Nasal cavity respiratory epithelium epithelial cell of viscerocranial mucosa (primary cell): ENCODE measurements around the gene PCYT1A. TPM values are rescaled to one million over a fixed set of nuclear protein-coding genes. Genes with fewer than 3 reads are reported as not detected.

Experiments
- total RNA-seq: library from RNA; depleted of rRNA; stranded (reverse); fragments of >200 nt; gene quantifications from 2 replicates; pipeline ENCODE4 v1.2.3, GENCODE V29; 2014

Gene PCYT1A
- 60.1 and 83.4 TPM in 2 replicates for total RNA-seq

GRCh38 chr3:196287440-196288140, at the start of gene PCYT1A:
Gene PCYT1A (minus strand): TSS chr3:196287726. CDS start chr3:196270531, 17,195 bp downstream.

GRCh38 chr3:196317687-196318467, 30.4 kb upstream of the PCYT1A start, which contains the start of gene DYNLT2B:
Gene DYNLT2B (minus strand): TSS chr3:196318240. CDS start chr3:196318152, 88 bp downstream.

DNA sequence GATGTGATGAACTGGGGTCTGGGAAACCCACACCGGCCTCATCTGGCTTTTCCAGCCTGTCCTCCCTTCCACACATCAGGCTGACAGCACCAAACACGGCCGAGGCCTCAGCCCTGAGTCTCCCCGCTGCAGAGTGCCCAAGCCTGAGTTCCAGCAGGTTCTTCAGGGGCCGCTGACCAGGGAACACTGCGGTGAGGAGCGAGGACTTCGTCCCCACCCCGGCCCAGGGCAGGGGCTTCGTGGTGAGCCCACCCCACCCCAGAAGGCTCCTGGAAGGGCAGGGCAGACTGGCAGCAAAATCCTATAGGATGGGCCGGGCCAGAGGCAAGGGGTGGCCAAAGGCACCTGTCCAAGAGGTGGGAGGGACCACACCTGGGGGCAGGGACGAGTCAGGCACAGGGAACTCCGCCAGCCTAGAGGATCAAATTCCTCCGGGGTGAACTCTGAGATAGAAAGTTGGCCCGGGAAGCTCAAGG, 71.4 kb downstream of the PCYT1A start, which contains the start of gene SLC51A:
SLC51A (plus strand) TSS at position 446 of the 476 bp plus-strand sequence. CDS start 179 bp downstream, outside the sequence.

DNA sequence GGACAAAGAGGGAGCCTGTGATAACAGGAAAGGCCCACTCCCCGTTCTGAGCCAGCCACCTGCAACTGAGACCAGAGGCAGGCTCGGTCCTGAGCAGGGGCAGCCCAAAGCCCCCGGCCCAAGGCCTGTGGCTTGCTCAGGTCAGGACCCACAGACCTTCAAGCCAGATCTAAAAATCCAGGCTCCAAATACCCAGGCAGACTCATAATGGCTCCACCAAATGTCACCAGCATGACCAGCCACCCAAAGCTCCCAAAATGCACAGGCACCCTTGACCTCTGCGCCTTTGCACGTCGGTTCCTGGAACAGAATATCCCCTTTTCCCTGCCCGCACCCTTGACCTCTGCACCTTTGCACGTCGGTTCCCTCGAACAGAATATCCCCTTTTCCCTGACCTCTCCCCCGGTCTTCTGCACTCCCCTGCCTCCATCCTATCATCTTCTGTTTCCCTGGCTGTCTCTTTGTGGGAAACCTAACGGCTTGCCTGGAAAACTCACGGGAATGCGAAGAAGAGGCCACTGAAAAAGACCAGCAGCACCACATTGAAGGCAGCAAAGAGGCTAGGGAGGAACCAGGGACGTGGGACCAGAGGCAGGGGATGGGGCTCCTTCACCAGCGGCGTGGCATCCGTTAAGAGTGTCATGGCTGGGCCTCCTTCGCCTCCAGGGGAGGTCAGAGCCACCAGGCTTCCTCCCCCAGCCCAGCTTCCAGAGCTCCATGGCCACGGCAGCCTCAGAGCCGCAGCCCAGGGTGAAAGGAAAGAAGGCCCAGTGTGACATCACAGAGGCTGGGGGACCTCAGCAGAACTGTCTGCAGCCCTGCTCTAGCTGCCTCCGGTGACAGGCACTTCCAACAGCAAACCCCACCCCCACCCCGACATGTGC, 76.6 kb downstream of the PCYT1A start, which contains the start of gene ZDHHC19:
ZDHHC19 (minus strand) TSS at position 728 of the 884 bp plus-strand sequence; CDS start at position 643, 85 bp downstream.

Other genes with a start within 250 kb of the PCYT1A start
- 166 and 271 TPM in 2 replicates for gene TFRC, start 205.6 kb downstream of the PCYT1A start, total RNA-seq
- gene ZDHHC19, start 76.3 kb downstream of the PCYT1A start, total RNA-seq: not detected in 2 replicates
- gene SLC51A, start 71.2 kb downstream of the PCYT1A start, total RNA-seq: not detected in 2 replicates
- gene DYNLT2B, start 30.5 kb upstream of the PCYT1A start, total RNA-seq: 13.8 and 27.0 TPM in 2 replicates
- 0.93 and 5.8 TPM in 2 replicates for gene TM4SF19, start 50.7 kb upstream of the PCYT1A start, total RNA-seq
- gene UBXN7, start 144.7 kb upstream of the PCYT1A start, total RNA-seq: 18.8 and 29.3 TPM in 2 replicates
- 12.0 and 24.1 TPM in 2 replicates for gene RNF168, start 216.0 kb upstream of the PCYT1A start, total RNA-seq
- gene SMCO1, start 227.6 kb upstream of the PCYT1A start, total RNA-seq: not detected in 2 replicates